ENCODE data around the gene CDC42BPB. TPM values are rescaled to one million over a fixed set of nuclear protein-coding genes. Genes with fewer than 3 reads are reported as not detected.
"Not testable (repeated sequence)": the region's sequence is repeated elsewhere in the genome, so short reads cannot be mapped to it uniquely, and the experiment has no call there.

Gene CDC42BPB
- total RNA-seq, 1 donor from 2014 or later = 105 TPM

- H3K27me3 ChIP-seq = no peaks in the 10 kb centered on the region
- peak overlapping the region; percentile 45 to 52 for H3K4me3 ChIP-seq
- no peaks in the 10 kb centered on the region for H3K9me3 ChIP-seq
- TF ChIP-seq POLR2A (IDR thresholded peaks at IDR 0.05) (no peak), POLR2AphosphoS5 (IDR thresholded peaks at IDR 0.05; ENCODE audit: insufficient read depth in 1 of 2, low read depth in 1 of 2) (no peak), CTCF (IDR thresholded peaks at IDR 0.05) (no peak)
- DNase-seq (ENCODE audit: extremely low spot score in 2 of 2) = no peak
- intact Hi-C loops (cut with DNase I) = loop anchor here (10.0 kb wide), 1 partner anchor 235 kb away; no protein-coding TSS in a partner anchor
- peaks cover 0 to 19% of the 10 kb centered on the region in 2 donors for H3K36me3 ChIP-seq
- H3K27ac ChIP-seq = no peak overlapping the region
- peaks cover 33% of the 10 kb centered on the region for H3K4me1 ChIP-seq
These were observed 127.9 kb downstream of the CDC42BPB start for GRCh38 chr14:102929241-102930137.

GRCh38 chr14:102928412-102929240, 128.7 kb downstream of the CDC42BPB start:
- TF ChIP-seq POLR2A (IDR thresholded peaks at IDR 0.05) (no peak), POLR2AphosphoS5 (IDR thresholded peaks at IDR 0.05; ENCODE audit: insufficient read depth in 1 of 2, low read depth in 1 of 2) (peak in 1 of 2 donors; percentile 53), CTCF (IDR thresholded peaks at IDR 0.05) (no peak)
- Histone ChIP-seq H3K4me1 (peaks cover 39% of the 10 kb centered on the region), H3K27ac (peak overlapping the region; percentile 66), H3K4me3 (peak overlapping the region; percentile 45 to 52), H3K36me3 (peaks cover 0 to 14% of the 10 kb centered on the region in 2 donors), H3K9me3 (no peaks in the 10 kb centered on the region), H3K27me3 (no peaks in the 10 kb centered on the region)
- intact Hi-C loops (cut with DNase I) = loop anchor here (10.0 kb wide), 1 partner anchor 234 kb away; no protein-coding TSS in a partner anchor
- no peak for DNase-seq (ENCODE audit: extremely low spot score in 2 of 2)

- intact Hi-C loops (cut with DNase I) = loop anchor here (10.0 kb wide), 1 partner anchor 233 kb away; no protein-coding TSS in a partner anchor
- Histone ChIP-seq H3K36me3 (peaks cover 0 to 7% of the 10 kb centered on the region in 2 donors), H3K9me3 (no peaks in the 10 kb centered on the region), H3K4me3 (peak overlapping the region; percentile 45 to 52), H3K4me1 (peaks cover 45% of the 10 kb centered on the region), H3K27me3 (no peaks in the 10 kb centered on the region), H3K27ac (peak overlapping the region; percentile 66)
- TF ChIP-seq CTCF (IDR thresholded peaks at IDR 0.05) = no peak
- no peak for TF ChIP-seq POLR2A (IDR thresholded peaks at IDR 0.05)
- no peak for TF ChIP-seq POLR2AphosphoS5 (IDR thresholded peaks at IDR 0.05; ENCODE audit: insufficient read depth in 1 of 2, low read depth in 1 of 2)
- DNase-seq (ENCODE audit: extremely low spot score in 2 of 2) = no peak
These were observed 129.4 kb downstream of the CDC42BPB start for GRCh38 chr14:102927878-102928411.

GRCh38 chr14:102927346-102927877, 129.9 kb downstream of the CDC42BPB start:
- no peak for DNase-seq (ENCODE audit: extremely low spot score in 2 of 2)
- Histone ChIP-seq H3K4me3 (peak overlapping the region; percentile 45 to 52), H3K27me3 (no peaks in the 10 kb centered on the region)

GRCh38 chr14:102926840-102927239, 130.5 kb downstream of the CDC42BPB start:
- not testable (repeated sequence) for H3K36me3 ChIP-seq; H3K9me3 ChIP-seq; H3K27me3 ChIP-seq; H3K27ac ChIP-seq; H3K4me3 ChIP-seq; DNase-seq (ENCODE audit: extremely low spot score in 2 of 2)
- peaks cover 50% of the 10 kb centered on the region for H3K4me1 ChIP-seq
- intact Hi-C loops (cut with DNase I) = loop anchor here (10.0 kb wide), 1 partner anchor 232 kb away; no protein-coding TSS in a partner anchor

More at GRCh38 chr14:102927346-102927877, 129.9 kb downstream of the CDC42BPB start:
- TF ChIP-seq POLR2A (IDR thresholded peaks at IDR 0.05) (no peak), POLR2AphosphoS5 (IDR thresholded peaks at IDR 0.05; ENCODE audit: insufficient read depth in 1 of 2, low read depth in 1 of 2) (peak; percentile 16 to 52), CTCF (IDR thresholded peaks at IDR 0.05) (no peak)
- Histone ChIP-seq H3K4me1 (peaks cover 50% of the 10 kb centered on the region), H3K36me3 (peaks cover 0 to 5% of the 10 kb centered on the region in 2 donors), H3K27ac (peak overlapping the region; percentile 66), H3K9me3 (no peaks in the 10 kb centered on the region)
- intact Hi-C loops (cut with DNase I) = loop anchor here (10.0 kb wide), 1 partner anchor 233 kb away; no protein-coding TSS in a partner anchor

Measured in vagina (tissue), 2 donors.